ENCODE measurements around the gene PIK3C3.

DNA sequence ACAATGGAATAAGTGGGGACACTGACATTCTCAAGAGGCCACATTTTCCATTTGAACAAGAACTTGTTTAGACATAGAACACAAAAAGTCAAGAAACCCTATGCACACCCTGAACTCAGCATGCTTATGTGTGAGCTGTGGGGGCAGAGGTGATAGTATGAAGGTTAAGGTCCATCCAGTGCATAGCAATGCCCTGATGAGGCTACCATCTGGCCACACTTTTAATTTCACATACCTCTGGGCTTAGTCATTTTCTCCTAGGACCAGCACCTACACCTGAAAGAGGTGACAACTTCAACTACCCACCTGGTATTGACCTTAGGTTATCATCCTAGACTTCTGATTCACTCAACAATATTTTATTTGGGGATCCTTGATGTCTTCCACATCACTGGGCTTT, 139.8 kb downstream of the PIK3C3 start:
- TF ChIP-seq CTCF (IDR thresholded peaks at IDR 0.05; ENCODE audit: poor library complexity), result no peak
- TF ChIP-seq EZH2 (IDR thresholded peaks at IDR 0.05; ENCODE audit: borderline replicate concordance), result no peak
